H1 (cell line): Measurements from ENCODE around the gene DGKH. TPM values are rescaled to one million over a fixed set of nuclear protein-coding genes. Genes with fewer than 3 reads are reported as not detected.

ENCODE experiments used
- EP300 ChIP-seq, 2 experiments: IDR thresholded peaks; 1 replicate in 1 of 2; 2 replicates in 1 of 2; pipeline ENCODE4 v1.6.1; 2011 to 2012; ENCODE audit warnings: low read depth in 2 of 2, low read length in 2 of 2, mild to moderate bottlenecking in 2 of 2, borderline replicate concordance in 1 of 2, inconsistent platforms in 1 of 2, moderate library complexity in 1 of 2
- polyA plus RNA-seq, 7 experiments: library from polyadenylated mRNA; depleted of rRNA in 3 of 7; stranded (reverse) in 5 of 7; unstranded in 2 of 7; fragments of >200 nt in 5 of 7; fragments of 200-250 nt in 2 of 7; gene quantifications; 1 replicate in 5 of 7; 2 replicates in 1 of 7; 4 replicates in 1 of 7; pipeline versions ENCODE4 v1.2.1 to v1.2.3, GENCODE V29; 2011 to 2013; ENCODE audit warnings: missing spikeins in 2 of 7, mixed read lengths in 2 of 7
- total RNA-seq: library from RNA; stranded (reverse); fragmentation: NEBNext Ultra II Directional; extraction: Animal tissue kit (Norgen Biotek cat#: 25700); gene quantifications from 2 replicates; pipeline ENCODE4 v1.2.1, GENCODE V29; 2021

Gene DGKH
- total and polyA plus RNA-seq, 2 of the 8 experiments (the other 6 are each of a cell fraction or from before 2014, with no cell fraction given) = 2.1 to 7.9 TPM

- no peak for TF ChIP-seq EP300 (IDR thresholded peaks at IDR 0.05; ENCODE audit: borderline replicate concordance in 1 of 2, low read depth in 2 of 2, low read length in 2 of 2)
These were observed 9.6 kb downstream of the DGKH start (continued) for GRCh38 chr13:42057918-42058530.
